ENCODE data around the gene ZNF420.
A peak's percentile ranks its signal among the peaks of the same experiment; 100 is the strongest.
"Not testable (repeated sequence)": the region's sequence is repeated elsewhere in the genome, so short reads cannot be mapped to it uniquely, and the experiment has no call there.

- TF ChIP-seq CTCF (IDR thresholded peaks at IDR 0.05; ENCODE audit: low read depth, low read length, poor library complexity, severe bottlenecking) = peak; percentile 37
- TF ChIP-seq EZH2phosphoT487 (IDR thresholded peaks at IDR 0.05; ENCODE audit: borderline replicate concordance, low read length) = not testable (repeated sequence)
Observed at GRCh38 chr19:37111753-37112152, 33.5 kb downstream of the ZNF420 start.

Measured in DOHH2 (cell line).